Fibroblast of the aortic adventitia (primary cell): ENCODE data around the gene KRTAP10-2. TPM values are rescaled to one million over a fixed set of nuclear protein-coding genes. Genes with fewer than 3 reads are reported as not detected.

ENCODE experiments used
- DNase-seq: peaks from one replicate; pipeline ENCODE4 v3.0.0-alpha.2; 2010; ENCODE audit warnings: low read depth
- H3K4me3 ChIP-seq: 2 replicates; pipeline ENCODE4 v1.5.1; 2011; ENCODE audit warnings: low read depth, mild to moderate bottlenecking, control low read depth, low read length, moderate library complexity
- CTCF ChIP-seq: IDR thresholded peaks from 2 replicates; pipeline ENCODE4 v1.5.1; 2011; ENCODE audit warnings: mild to moderate bottlenecking, low read length, control low read depth, inconsistent platforms; ENCODE audit not compliant: insufficient read depth
- total RNA-seq: library from RNA; depleted of rRNA; stranded (reverse); fragments of >200 nt; gene quantifications from 2 replicates; pipeline ENCODE4 v1.2.3, GENCODE V29; 2012; ENCODE audit warnings: low replicate concordance

The KRTAP10-2 gene
- total RNA-seq, 1 donor, result not detected

- no peak for TF ChIP-seq CTCF
- no peak overlapping the region for H3K4me3 ChIP-seq
- DNase-seq, result no peak
These were observed 41.2 kb downstream of the KRTAP10-2 start for GRCh38 chr21:44510109-44510507.

DNA sequence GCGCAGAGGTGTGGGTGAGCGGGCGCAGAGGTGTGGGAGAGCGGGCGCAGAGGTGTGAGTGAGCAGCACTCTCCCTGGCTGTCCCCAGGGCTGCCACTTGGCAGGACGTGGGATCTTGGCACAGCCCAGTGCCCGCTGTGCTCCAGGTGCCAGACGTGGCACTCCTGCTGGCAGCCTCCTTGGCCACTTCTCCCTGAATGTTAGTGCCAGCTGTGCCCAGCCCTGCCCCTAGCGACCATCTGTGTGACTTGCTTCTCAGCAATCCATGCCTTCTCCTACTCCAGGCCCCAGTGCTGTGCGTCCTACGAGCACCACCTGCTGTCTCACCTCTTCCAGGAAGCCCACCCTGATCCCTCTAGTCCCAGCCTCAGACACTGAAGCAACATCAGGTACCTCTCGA is 41.8 kb downstream of the KRTAP10-2 start:
- DNase-seq, result no peak
- H3K4me3 ChIP-seq, result no peak overlapping the region
- no peak for TF ChIP-seq CTCF

DNA sequence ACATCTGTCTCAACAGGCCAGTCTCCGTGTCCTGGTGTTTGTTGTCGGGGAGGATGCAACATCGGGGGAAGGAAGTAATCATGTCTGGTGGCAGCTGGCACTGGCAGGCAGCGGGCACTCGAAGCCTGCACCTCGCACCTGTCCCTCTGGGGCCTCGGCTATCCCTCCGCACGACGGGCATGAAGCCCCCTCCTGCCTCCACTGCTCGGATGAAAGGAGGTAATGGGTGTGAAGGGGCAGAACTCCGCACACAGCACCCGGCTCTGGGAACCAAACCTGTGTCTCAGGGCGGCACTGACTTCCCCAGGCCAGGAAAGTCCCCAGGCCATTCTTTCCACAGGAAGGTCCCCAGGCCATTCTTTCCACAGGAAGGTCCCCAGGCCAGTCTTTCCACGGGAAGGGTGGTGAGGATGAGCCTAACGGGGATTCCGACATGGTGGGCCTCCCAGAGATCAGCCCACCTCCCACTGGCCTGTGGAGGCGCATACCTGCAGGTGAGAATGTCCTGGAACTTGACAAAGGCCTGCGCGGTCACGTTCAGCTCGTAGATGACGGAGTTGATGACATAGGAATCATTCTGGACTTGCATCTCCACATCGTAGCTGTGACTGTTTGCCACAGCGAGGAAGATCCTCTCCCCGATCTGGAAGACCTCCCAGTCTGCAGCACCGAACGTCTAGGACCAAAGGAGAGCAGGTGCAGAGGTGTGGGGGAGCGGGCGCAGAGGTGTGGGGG is 42.4 kb downstream of the KRTAP10-2 start:
- no peak for DNase-seq

GRCh38 chr21:44508426-44508710 is 42.9 kb downstream of the KRTAP10-2 start:
- no peak for TF ChIP-seq CTCF
- no peak overlapping the region for H3K4me3 ChIP-seq

More for the DNA sequence above, 42.4 kb downstream of the KRTAP10-2 start:
- H3K4me3 ChIP-seq, result no peak overlapping the region
- TF ChIP-seq CTCF, result no peak

DNA sequence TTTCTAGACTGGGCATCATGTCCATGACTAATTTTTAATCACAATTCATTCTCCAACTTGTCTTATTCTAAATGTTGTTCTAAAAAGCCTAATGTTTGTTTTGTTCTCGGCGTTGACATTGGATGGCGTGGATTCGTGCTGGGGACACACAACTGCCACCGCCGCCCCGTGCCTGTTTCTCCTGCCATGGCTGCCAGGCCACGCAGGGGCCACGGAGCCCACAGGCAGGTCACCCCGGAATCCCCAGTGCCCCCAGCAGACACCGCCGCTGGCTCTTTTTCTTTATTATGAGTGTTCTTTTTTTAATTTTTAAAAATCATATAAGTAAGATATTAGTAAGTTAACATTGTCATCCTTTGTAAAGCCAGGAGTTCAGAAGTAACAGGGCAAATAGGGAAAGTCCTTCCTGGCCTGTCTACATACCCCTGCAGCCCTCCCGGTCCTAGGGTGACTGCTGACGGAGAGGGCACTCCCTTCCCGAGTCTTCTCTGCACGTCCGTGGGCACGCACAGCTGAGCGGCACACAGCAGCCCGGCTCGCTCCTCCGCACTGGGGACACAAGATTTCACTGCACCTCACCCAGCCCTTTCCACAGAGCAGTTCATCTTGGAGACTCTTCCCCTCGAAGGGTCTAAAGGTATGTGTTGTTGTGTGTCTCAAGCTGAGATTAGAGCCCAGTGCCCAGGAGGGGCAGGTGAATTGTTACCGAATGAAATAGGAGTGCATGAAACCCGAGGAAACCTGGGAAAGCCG is 43.5 kb downstream of the KRTAP10-2 start:
- no peak overlapping the region for H3K4me3 ChIP-seq
- DNase-seq, result no peak
- no peak for TF ChIP-seq CTCF

More at GRCh38 chr21:44508426-44508710, 42.9 kb downstream of the KRTAP10-2 start:
- DNase-seq, result no peak

- DNase-seq, result no peak
- no peak overlapping the region for H3K4me3 ChIP-seq
- TF ChIP-seq CTCF, result no peak
These were observed 44.7 kb downstream of the KRTAP10-2 start for GRCh38 chr21:44506279-44507255.
